Stromal cell of bone marrow (primary cell): ENCODE data around the gene CCSER2.
"Not testable (repeated sequence)": the region's sequence is repeated elsewhere in the genome, so short reads cannot be mapped to it uniquely, and the experiment has no call there.

ENCODE experiments used
- DNase-seq: peaks from one replicate; pipeline ENCODE4 v3.0.0-alpha.2; 2012; ENCODE audit warnings: low read depth

The CCSER2 gene

DNA sequence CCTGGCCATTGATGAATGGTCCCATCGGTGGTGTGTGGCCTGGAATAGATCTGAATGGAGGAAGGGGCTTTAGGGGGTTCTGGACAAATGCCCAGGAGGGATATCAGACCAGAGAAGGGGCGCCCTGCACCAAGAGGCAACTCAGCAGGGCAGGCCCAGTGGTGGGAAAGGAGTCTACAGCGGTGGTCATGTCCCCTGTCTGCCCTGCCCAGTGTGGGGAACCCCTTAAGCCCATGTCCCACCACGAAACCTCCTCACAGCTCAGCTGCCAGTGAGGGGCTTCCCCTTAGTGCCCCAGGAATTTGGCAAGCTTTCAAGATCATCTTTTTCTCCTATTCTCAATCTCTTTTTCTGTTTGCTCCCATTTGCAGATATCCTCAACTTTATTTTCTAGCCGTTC lies 14.1 kb upstream of the CCSER2 start:
- DNase-seq, result no peak

- DNase-seq, result no peak
Observed at GRCh38 chr10:84317174-84317573, 11.2 kb upstream of the CCSER2 start.

- DNase-seq, result no peak
Observed at GRCh38 chr10:84321902-84322301, 6.5 kb upstream of the CCSER2 start.

- not testable (repeated sequence) for DNase-seq
Observed at GRCh38 chr10:84323566-84323965, 4.8 kb upstream of the CCSER2 start.

- not testable (repeated sequence) for DNase-seq
Observed at GRCh38 chr10:84326995-84327394, 1.4 kb upstream of the CCSER2 start.

DNA sequence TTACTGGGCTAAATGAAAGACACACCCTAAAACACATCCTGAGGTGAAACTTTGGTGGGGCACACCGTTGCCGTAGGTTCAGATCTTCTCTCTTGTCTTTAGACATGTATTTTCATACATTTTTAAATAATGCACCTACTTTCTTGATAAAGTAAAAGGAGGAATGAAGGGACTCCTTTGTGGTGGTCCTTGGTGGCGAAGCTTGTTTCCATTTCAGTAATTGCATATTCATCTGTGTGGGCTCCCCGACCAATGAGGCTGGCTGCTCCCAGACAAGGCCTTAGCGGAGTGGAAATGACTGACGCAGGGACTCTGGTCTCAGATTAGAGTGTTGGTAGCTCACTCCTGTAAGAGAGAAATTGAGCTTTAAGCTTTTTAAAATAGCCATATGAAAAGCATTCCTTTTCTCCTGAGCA lies 815 bp downstream of the CCSER2 start:
- no peak for DNase-seq

DNA sequence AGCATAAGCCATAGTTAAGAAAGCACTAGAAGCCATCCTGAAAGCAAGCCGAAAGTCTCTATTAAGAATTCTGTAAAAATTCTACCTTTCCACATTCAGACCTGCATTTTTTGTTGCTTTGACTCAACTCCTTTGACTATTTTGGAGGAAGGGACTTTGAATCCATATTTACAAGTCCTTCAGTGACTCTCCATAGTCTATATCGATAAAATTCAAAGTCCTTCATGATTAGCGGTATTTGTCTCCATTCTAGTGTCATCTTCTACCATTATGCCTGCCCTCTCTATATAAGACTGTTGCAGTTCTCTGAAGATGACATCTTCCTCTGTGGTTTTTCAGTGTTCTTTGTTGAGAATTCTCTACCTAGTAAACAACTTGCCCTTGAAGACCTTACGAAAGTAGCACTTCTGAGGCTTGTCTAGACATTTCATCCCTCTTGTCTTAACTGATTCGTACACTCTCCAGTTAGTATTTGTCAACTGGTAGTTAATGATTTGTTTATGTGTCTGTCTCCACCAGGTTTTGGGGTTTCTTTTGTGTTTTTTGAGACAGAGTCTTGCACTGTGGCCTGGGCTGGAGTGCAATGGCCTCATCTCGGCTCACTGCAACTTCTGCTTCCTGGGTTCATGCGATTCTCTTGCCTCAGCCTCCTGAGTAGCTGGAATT lies 1.7 kb downstream of the CCSER2 start:
- no peak for DNase-seq

DNA sequence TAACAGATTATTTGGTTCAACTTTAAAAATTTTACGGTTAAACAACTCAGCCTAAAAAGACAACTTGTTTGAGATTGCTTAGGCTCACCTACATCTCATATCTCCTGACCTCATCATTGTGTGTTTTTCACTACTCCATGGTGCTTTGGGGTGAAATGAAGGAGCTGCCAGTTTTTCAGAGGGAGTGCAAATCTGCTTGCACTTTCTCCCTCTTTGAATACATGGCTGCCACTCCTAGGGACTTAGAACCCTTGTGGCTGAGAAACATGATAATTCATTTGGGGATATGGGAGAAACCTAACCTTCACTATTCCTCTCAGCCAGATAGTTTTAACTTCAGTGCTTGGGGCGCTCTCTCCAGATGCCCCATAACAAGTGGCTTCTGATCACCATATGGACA lies 2.7 kb downstream of the CCSER2 start:
- DNase-seq, result no peak

DNA sequence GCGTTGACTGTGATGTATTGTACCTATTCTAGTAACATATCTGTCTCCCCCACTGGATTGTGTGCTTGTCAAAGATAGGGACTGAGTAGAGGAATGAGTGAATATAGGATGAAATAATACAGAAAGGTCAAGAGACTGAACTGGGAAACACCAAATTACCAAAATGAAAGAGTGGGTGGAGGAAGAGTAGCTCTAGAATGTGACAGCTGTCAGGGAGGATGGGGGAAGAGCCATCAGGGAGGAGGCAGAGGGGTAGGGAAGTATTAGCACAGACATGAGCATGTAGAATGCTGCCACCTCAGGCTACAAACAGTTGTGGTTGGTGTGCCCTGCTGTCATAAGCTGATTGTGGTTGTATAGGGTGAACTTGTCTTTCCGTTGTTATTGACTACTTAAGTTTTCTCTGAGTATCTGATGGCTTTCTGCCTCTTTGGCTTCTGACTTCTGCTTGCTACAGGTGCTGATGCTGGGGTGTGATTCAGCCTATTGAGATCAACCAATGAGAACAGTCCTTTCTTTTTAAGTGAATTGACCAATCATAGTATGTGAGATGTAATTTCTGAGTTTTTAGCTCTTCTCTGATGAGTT lies 5.6 kb downstream of the CCSER2 start:
- no peak for DNase-seq

- DNase-seq, result no peak
Observed at GRCh38 chr10:84334811-84335210, 6.4 kb downstream of the CCSER2 start.

DNA sequence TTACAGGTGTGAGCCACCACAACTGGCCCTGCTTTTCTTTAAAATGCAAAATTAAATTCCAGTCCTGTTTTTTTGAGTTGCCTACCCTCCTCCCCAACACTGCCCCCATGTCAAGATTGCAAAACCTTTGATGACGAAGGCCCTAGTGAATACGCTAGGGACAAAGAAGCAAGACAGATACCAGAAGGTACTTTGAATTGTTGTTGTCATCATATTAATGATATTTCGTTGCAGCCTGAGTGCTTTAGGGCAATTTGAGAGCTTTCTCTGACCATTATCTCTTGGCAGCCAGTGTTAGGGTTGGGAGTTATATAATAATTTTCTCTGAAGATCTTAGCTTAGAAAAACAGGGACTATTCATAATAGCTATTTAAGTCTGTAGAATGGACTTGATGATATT lies 7.1 kb downstream of the CCSER2 start:
- no peak for DNase-seq

DNA sequence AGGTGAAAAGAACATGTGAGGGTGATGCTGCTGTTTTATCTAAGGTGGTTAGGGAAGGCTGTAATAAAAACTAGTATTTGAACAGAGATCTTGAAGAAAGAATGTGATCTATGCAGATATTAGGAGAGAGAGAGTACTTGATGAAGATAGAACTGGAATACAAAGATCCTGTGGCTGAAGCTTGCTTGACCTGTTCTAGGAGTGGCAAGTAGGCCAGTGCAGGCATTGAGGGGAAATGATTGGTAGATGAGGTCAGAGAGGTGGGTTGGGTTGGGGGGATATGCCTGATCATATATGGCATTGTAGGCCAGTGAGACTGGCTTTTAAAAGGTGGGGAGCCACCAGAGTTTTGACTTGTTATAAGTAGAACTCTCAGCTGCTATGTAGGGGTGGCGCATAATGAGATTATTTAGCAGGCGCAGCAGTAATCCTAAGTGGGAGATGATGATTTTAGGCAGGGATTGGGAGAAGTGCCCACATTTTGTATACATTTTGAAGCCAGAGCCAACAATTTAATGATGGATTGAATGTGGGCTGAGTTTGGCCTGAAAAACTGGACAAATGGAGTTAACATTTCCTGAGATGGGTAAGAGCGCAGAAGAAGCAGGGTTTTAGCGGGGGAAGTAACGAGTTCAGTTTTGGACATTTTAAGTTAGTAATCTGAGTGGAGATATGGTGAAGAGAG lies 8.2 kb downstream of the CCSER2 start:
- no peak for DNase-seq

DNA sequence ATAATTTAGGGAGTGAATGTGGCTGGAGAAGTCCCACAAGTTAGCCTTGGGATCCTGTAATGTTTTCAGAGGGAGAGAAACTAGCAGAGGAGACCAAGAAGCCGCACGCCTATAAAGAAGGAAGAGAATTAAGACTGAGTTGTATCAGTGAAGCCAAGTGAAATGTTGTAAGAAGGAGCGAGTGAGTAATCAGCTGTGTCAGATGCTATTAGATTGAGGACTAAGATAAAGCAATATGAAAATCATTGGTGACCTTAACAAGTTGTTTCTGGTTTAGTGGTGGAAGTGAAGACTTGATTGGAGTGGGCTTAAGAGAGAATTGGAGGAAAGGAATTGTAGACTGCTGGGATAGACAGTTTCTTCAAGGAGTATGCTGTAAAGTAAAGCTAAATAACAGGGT lies 8.8 kb downstream of the CCSER2 start:
- no peak for DNase-seq

DNA sequence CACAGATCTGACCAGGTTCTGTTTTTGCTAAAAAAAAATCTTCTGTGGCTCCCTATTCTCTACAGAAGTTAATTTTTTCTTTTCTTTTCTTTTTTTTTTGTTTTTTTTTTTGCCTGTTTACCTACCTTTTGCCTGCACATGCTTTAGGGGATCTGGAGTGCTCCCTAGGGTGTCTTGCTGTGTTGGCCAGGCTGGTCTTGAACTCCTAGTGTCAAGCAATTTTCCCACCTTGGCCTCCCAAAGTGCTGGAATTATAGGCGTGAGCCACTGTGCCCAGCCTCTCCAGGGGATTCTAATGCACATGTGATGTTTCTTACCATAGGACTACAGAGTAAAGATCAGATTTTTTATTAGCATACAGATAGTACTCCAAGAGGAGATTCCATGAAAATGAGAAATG lies 10.6 kb downstream of the CCSER2 start:
- DNase-seq, result no peak

DNA sequence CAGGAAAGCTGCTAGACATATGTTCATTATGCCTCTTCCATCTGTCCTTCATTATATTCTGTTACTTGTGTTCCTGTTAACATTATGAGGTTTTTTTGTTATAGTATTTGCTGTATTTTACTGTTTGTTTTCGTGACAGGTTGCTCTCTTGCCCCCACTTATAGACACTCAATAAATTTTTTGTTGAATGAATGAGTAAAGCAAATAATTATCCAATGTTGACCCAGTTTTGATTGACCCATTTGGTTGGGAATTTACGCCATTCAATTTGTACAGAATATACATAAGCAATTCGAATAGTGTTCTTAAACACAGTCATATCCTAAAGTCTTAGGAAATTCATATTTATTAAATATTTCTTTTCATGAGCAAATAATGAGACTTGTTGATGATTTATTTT lies 11.8 kb downstream of the CCSER2 start:
- DNase-seq, result no peak

GRCh38 chr10:84340632-84341537 lies 12.5 kb downstream of the CCSER2 start:
- DNase-seq, result no peak

DNA sequence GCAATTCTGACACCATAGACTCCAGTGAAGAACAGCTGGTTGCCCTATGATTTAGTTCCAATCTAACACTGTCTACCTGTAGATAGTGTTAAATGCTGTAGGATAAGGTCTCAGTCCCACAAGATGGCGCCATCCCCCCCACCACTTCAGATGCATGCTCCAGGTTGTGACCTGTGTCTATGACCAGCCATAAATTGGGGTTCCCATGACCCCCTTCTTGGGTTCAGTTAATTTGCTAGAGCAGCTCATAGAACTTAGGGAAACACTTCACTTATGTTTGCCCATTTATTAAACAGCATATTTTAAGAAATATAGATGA lies 13.1 kb downstream of the CCSER2 start:
- DNase-seq, result no peak

DNA sequence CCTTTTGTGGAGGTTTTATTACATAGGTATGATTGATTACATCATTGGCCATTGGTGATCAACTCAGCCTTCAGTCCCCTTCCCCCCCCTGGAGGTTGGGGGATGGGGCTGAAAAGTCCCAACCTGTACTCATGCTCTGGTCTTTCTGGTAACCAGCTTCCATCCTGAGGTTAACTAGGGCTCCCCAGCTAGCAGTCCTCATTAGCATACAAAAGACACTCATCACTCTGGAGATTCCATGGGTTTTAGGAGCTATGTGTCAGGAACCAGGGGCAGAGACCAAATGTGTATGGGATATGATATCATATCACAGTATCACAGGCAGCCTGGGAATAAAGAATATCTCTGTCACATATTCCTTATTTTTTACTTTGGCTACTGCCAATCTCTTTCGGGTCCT lies 13.6 kb downstream of the CCSER2 start:
- no peak for DNase-seq

- no peak for DNase-seq
Observed at GRCh38 chr10:84342584-84342983, 14.2 kb downstream of the CCSER2 start.

DNA sequence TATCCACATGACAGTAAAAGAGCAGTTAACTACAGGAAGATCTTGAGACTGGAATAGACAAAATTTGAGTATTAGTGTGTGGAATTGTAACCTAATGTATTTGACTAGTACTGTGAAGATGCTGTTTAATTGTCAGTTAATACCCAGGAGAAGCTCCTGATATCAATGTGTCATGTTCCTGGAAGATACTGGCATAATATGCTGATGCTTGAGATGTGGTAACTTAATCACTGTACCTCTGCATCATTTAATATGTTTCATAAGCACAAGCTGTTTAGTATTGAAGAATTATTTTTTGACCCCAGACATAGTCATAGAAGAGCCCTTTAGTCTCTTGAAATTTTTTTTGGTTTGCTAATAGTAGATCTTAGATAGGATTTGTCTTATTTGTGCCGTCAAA lies 15.4 kb downstream of the CCSER2 start:
- no peak for DNase-seq

GRCh38 chr10:84344526-84344925 lies 16.1 kb downstream of the CCSER2 start:
- no peak for DNase-seq

GRCh38 chr10:84347575-84348002 lies 19.2 kb downstream of the CCSER2 start:
- not testable (repeated sequence) for DNase-seq

DNA sequence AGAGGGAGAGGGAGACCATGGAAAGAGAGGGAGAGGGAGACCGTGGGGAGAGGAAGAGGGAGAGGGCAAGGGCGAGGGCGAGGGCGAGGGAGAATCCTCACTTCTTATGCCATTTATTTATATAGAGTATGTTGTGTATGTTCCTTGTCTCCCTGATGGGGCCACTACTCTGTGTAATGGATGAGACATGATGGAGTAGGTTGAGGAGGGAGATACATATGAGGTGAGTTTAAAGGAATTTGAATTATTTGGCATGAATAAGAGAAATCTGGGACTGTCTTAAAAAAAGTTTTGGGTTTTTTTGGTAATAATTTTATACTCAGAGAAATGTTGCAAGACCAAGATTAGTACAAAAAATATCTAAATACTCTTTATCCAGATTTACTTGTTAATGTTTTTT lies 20.1 kb downstream of the CCSER2 start:
- no peak for DNase-seq
